ENCODE results near the gene SDR42E1. TPM values are rescaled to one million over a fixed set of nuclear protein-coding genes. Genes with fewer than 3 reads are reported as not detected.
A peak's percentile ranks its signal among the peaks of the same experiment; 100 is the strongest.

Gene SDR42E1
- total RNA-seq, 4 donors from 2014 or later = 1.8 to 3.3 (median 2.1) TPM

- ATAC-seq (ENCODE audit: low FRiP score) = no peak
- DNase-seq (ENCODE audit: low spot score) = no peak
- TF ChIP-seq CTCF (IDR thresholded peaks at IDR 0.05) = no peak
Measured at GRCh38 chr16:82007189-82007588, 4.1 kb downstream of the SDR42E1 start.

- no peak for TF ChIP-seq CTCF (IDR thresholded peaks at IDR 0.05)
- DNase-seq (ENCODE audit: low spot score) (no peak), ATAC-seq (ENCODE audit: low FRiP score) (no peak)
Measured at GRCh38 chr16:82006036-82006435, 5.2 kb downstream of the SDR42E1 start.

GRCh38 chr16:82005027-82005830, 6.0 kb downstream of the SDR42E1 start:
- ATAC-seq (ENCODE audit: low FRiP score) (no peak), DNase-seq (ENCODE audit: low spot score) (no peak)
- no peak for TF ChIP-seq CTCF (IDR thresholded peaks at IDR 0.05)

GRCh38 chr16:82004601-82005000, 6.7 kb downstream of the SDR42E1 start:
- ATAC-seq (ENCODE audit: low FRiP score) (no peak), DNase-seq (ENCODE audit: low spot score) (no peak)
- TF ChIP-seq CTCF (IDR thresholded peaks at IDR 0.05) = no peak

- ATAC-seq (ENCODE audit: low FRiP score) = no peak
- no peak for TF ChIP-seq CTCF (IDR thresholded peaks at IDR 0.05)
- no peak for DNase-seq (ENCODE audit: low spot score)
Measured at GRCh38 chr16:82002831-82003230, 8.4 kb downstream of the SDR42E1 start.

GRCh38 chr16:81997738-81998137, 13.5 kb downstream of the SDR42E1 start:
- DNase-seq (ENCODE audit: low spot score) (no peak), ATAC-seq (ENCODE audit: low FRiP score) (peak; percentile 58)
- TF ChIP-seq CTCF (IDR thresholded peaks at IDR 0.05) = no peak
